ENCODE measurements around the gene ACTR8.

The ACTR8 gene

GRCh38 chr3:53835257-53835656 is 46.7 kb downstream of the ACTR8 start:
- DNase-seq (ENCODE audit: low read depth), result no peak

GRCh38 chr3:53834429-53835095 is 47.4 kb downstream of the ACTR8 start:
- DNase-seq (ENCODE audit: low read depth), result no peak

GRCh38 chr3:53833700-53834099 is 48.3 kb downstream of the ACTR8 start:
- no peak for DNase-seq (ENCODE audit: low read depth)

GRCh38 chr3:53833053-53833645 is 48.8 kb downstream of the ACTR8 start:
- DNase-seq (ENCODE audit: low read depth), result no peak

GRCh38 chr3:53830944-53831343 is 51.0 kb downstream of the ACTR8 start:
- no peak for DNase-seq (ENCODE audit: low read depth)

- DNase-seq (ENCODE audit: low read depth), result no peak
These were observed 52.3 kb downstream of the ACTR8 start for GRCh38 chr3:53829605-53830004.

- no peak for DNase-seq (ENCODE audit: low read depth)
These were observed 53.4 kb downstream of the ACTR8 start for GRCh38 chr3:53828581-53828980.

GRCh38 chr3:53826048-53826447 is 55.9 kb downstream of the ACTR8 start:
- DNase-seq (ENCODE audit: low read depth), result no peak

- DNase-seq (ENCODE audit: low read depth), result no peak
These were observed 57.2 kb downstream of the ACTR8 start for GRCh38 chr3:53824795-53825194.

GRCh38 chr3:53823956-53824657 is 57.8 kb downstream of the ACTR8 start:
- DNase-seq (ENCODE audit: low read depth), result no peak

GRCh38 chr3:53823026-53823955 is 58.7 kb downstream of the ACTR8 start:
- no peak for DNase-seq (ENCODE audit: low read depth)

GRCh38 chr3:53822331-53822741 is 59.6 kb downstream of the ACTR8 start:
- DNase-seq (ENCODE audit: low read depth), result no peak

- DNase-seq (ENCODE audit: low read depth), result peak; percentile 23
These were observed 60.3 kb downstream of the ACTR8 start for GRCh38 chr3:53821631-53822121.

- no peak for DNase-seq (ENCODE audit: low read depth)
These were observed 61.0 kb downstream of the ACTR8 start for GRCh38 chr3:53820756-53821580.

GRCh38 chr3:53820084-53820483 is 61.9 kb downstream of the ACTR8 start:
- no peak for DNase-seq (ENCODE audit: low read depth)

GRCh38 chr3:53819163-53819868 is 62.6 kb downstream of the ACTR8 start:
- no peak for DNase-seq (ENCODE audit: low read depth)

GRCh38 chr3:53818221-53819162 is 63.5 kb downstream of the ACTR8 start:
- DNase-seq (ENCODE audit: low read depth), result no peak

- no peak for DNase-seq (ENCODE audit: low read depth)
These were observed 64.1 kb downstream of the ACTR8 start for GRCh38 chr3:53817809-53818208.

GRCh38 chr3:53817211-53817610 is 64.7 kb downstream of the ACTR8 start:
- no peak for DNase-seq (ENCODE audit: low read depth)

Measured in iris pigment epithelial cell (primary cell).